ENCODE results near the gene HOXA6. TPM values are rescaled to one million over a fixed set of nuclear protein-coding genes. Genes with fewer than 3 reads are reported as not detected.

HOXA6 gene
- total and polyA plus RNA-seq, 4 experiments from 2014 or later, result not detected

DNA sequence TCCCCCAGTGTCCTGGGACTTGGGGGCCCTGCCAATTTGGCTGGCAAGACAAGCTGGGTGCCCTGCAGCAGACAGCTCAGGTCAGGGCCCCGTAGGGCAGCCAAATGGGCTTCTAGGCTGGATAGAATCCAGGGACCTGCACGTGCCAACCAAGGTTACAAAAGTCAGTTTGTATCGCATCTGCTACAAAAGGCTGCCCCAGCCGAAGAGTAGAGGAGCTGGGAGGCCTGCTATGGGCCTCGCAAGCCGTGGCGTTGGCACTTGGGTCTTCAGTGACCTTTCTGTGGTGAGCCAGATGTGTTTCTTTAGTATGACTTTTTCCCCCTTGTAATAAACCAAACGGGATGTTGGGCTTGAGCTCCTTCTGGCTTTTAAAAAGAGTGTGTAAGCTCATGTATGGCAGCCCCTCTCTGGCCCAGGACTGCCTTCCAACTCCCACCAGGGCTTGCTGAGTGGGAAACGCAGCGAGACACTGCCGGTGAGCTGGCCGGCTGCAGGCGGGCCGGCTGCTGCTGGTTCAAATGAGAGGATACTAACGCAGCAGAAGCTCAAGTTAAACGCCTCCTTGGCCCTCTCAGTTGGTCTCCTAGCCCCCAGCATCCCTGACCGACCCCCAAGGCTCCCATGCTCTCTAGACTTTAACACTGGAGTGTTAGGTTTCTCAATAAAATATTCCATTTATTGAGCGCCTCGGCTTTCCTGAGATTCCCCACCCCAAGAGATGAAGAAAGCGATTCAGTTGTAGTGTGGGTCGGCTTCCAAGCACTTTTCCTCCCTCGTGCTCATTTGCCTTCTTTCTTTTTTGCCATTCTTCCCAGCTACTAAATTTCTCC lies 29.6 kb upstream of the HOXA6 start:
- CTCF ChIA-PET (ENCODE audit: partially characterized antibody), result interaction anchor here (0.8 to 4.4 kb wide), 12 partner anchors 8 to 1284 kb away, joined by 3 to 38 read pairs (median 4); partner anchors contain the start of gene HOXA11
- H3K9me3 ChIP-seq (ENCODE audit: control insufficient read depth in 1 of 2, low read length in 2 of 2), result no peaks in the 10 kb centered on the region
- intact Hi-C loops (cut with micrococcal nuclease), result no loop called here
- peaks cover 48% of the 10 kb centered on the region for H3K27me3 ChIP-seq (ENCODE audit: insufficient read depth, low read length)
- Mint-ChIP-seq H3K4me3 (no peak overlapping the region), H3K27me3 (peaks cover 49 to 64% of the 10 kb centered on the region in 2 donors), H3K9me3 (peaks cover 0 to 3% (median 0%) of the 10 kb centered on the region in 8 donors), H3K4me1 (peaks cover 5 to 28% (median 12%) of the 10 kb centered on the region in 4 donors), H3K36me3 (peaks cover 0 to 4% of the 10 kb centered on the region in 2 donors), H3K27ac (peak overlapping the region in 1 of 7 donors; percentile 22)
- no peak overlapping the region for H3K4me3 ChIP-seq (ENCODE audit: low read length in 2 of 2)
- H3K4me1 ChIP-seq (ENCODE audit: insufficient read depth, low read length), result peaks cover 26% of the 10 kb centered on the region
- no peak overlapping the region for H3K27ac ChIP-seq (ENCODE audit: low read depth, low read length)
- DNase-seq, result no peak
- POLR2A ChIA-PET (ENCODE audit: partially characterized antibody), result interaction anchor here (1.1 kb wide), 1 partner anchor 20 kb away, joined by 3 read pairs; no protein-coding TSS in a partner anchor
- no peaks in the 10 kb centered on the region for H3K36me3 ChIP-seq (ENCODE audit: insufficient read depth, low read length)

DNA sequence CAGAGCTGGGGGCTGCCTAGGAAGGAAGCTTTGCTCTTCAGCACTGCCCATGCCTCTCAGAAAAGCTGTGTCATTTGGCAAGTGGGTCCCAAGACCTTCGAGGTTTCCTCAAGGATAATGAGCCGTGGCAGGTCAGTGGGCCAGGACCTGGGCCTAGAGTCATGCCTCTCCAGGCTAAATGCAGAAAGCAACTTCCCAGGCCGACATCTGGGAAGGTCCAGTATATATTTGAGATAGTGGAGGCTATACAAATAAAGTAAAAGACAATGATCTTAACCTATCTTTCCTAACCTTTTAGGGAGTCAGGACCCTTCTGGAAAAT lies 28.9 kb upstream of the HOXA6 start:
- Mint-ChIP-seq H3K4me3 (no peak overlapping the region), H3K9me3 (peaks cover 0 to 8% (median 2%) of the 10 kb centered on the region in 8 donors), H3K27ac (no peak overlapping the region), H3K4me1 (peaks cover 9 to 35% (median 18%) of the 10 kb centered on the region in 4 donors), H3K36me3 (peaks cover 2 to 4% of the 10 kb centered on the region in 2 donors), H3K27me3 (peaks cover 55 to 68% of the 10 kb centered on the region in 2 donors)
- H3K4me1 ChIP-seq (ENCODE audit: insufficient read depth, low read length), result peaks cover 33% of the 10 kb centered on the region
- no peak for DNase-seq
- no peak overlapping the region for H3K27ac ChIP-seq (ENCODE audit: low read depth, low read length)
- ChIA-PET CTCF (ENCODE audit: partially characterized antibody) (interaction anchor here (1.1 to 4.4 kb wide), 7 partner anchors 9 to 23 kb away, joined by 3 to 38 read pairs (median 5); partner anchors contain the start of gene HOXA11), POLR2A (ENCODE audit: partially characterized antibody) (interaction anchor here (1.1 kb wide), 1 partner anchor 20 kb away, joined by 3 read pairs; no protein-coding TSS in a partner anchor)
- H3K9me3 ChIP-seq (ENCODE audit: control insufficient read depth in 1 of 2, low read length in 2 of 2), result no peaks in the 10 kb centered on the region
- no peak overlapping the region for H3K4me3 ChIP-seq (ENCODE audit: low read length in 2 of 2)
- H3K36me3 ChIP-seq (ENCODE audit: insufficient read depth, low read length), result no peaks in the 10 kb centered on the region
- intact Hi-C loops (cut with micrococcal nuclease), result no loop called here
- H3K27me3 ChIP-seq (ENCODE audit: insufficient read depth, low read length), result peaks cover 55% of the 10 kb centered on the region

DNA sequence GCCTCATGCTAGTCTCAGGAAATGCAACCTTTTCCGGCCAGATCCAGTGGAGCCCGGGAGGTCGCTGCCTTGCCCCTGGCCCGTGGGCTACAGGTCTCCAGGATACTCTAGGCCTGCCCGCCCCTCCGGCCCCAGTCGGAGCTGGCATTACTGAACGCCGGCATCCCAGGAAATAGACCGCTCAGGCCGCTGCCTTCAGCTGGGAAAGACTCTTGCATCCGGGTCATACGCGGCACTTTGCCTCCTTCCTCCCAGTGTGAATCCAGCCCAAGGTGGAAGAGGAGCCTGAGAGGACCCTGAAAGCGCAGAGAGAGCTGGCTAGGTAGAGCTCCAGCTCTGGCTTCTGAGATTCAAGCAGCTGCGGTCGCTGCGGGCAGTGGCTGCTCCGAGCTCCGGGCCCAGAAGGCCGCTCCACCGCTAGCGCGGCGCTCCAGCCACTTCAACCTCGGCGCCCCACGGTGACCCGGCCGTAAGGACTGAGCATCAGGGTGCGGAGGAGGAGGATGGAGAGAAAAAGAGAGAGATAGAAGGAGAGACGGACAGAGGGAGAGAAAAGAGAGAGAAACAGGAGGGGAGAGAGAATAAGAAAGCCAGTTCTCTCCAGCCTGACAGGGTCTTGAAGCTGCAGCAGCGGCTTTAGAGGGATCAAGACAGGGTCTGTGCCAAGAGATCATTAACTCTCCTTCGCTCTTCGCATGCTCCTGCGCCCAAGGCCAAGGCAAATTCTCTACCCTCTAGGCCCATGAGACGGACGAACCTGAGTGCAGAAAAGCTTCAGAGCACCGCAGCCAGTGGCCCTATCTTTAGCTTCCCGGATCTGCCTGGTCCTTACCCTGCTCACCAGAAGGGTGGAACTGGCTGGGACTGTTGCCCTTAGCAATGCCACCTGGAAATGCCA lies 28.3 kb upstream of the HOXA6 start:
- H3K27me3 Mint-ChIP-seq, result peaks cover 58 to 71% of the 10 kb centered on the region in 2 donors
- ChIA-PET POLR2A (ENCODE audit: partially characterized antibody) (no interaction called here), CTCF (ENCODE audit: partially characterized antibody) (interaction anchor here (1.2 to 3.2 kb wide), 6 partner anchors 9 to 19 kb away, joined by 3 to 10 read pairs (median 5); partner anchors contain the start of genes HOXA11 and HOXA7)
- Histone ChIP-seq H3K36me3 (ENCODE audit: insufficient read depth, low read length) (no peaks in the 10 kb centered on the region), H3K4me3 (ENCODE audit: low read length in 2 of 2) (no peak overlapping the region), H3K9me3 (ENCODE audit: control insufficient read depth in 1 of 2, low read length in 2 of 2) (no peaks in the 10 kb centered on the region), H3K27ac (ENCODE audit: low read depth, low read length) (no peak overlapping the region), H3K4me1 (ENCODE audit: insufficient read depth, low read length) (peaks cover 35% of the 10 kb centered on the region), H3K27me3 (ENCODE audit: insufficient read depth, low read length) (peaks cover 61% of the 10 kb centered on the region)
- peaks cover 11 to 37% (median 19%) of the 10 kb centered on the region in 4 donors for H3K4me1 Mint-ChIP-seq
- no peak overlapping the region for H3K27ac Mint-ChIP-seq
- intact Hi-C loops (cut with micrococcal nuclease), result no loop called here
- peaks cover 0 to 10% (median 2%) of the 10 kb centered on the region in 8 donors for H3K9me3 Mint-ChIP-seq
- DNase-seq, result no peak
- H3K36me3 Mint-ChIP-seq, result peaks cover 2 to 4% of the 10 kb centered on the region in 2 donors
- peak overlapping the region in 1 of 8 donors; percentile 52 for H3K4me3 Mint-ChIP-seq

DNA sequence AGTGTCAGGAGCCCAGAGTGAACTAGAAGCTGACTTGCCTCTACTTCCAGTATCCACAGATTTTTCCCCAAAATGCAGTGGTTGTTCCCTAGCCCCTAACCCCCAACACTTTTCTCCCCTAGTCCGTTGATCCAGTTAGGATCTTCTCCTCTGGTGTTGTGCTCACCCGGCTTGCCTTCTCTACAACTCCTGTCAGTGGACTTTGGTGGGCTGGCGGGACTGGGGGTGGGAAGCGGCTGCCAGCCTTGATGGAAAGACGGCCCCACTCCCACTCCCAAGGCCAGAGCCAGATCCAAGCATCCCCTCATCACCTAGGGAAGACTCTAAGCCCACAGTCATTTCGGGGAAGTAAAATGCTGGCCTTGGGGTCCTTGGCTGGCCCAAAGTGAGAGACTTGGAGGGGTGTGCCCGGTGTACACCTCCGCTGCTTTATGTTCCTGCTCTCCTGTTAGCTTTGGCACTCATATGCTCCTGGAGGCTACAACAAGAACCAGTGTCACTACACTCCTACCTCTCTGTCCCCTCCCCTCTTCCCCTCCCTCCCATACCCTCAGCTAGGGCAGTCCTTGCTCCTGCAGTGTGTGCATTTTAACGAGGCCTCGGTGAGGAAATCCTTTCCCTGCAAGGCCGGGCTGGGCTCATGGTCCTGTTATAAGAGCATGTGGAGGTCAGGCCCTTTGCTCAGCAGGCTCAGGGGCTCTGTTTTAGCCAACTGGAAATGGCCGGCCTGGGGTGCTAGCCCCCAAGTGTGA lies 27.5 kb upstream of the HOXA6 start:
- no peak overlapping the region for H3K27ac ChIP-seq (ENCODE audit: low read depth, low read length)
- Mint-ChIP-seq H3K4me1 (peaks cover 11 to 37% (median 20%) of the 10 kb centered on the region in 4 donors), H3K4me3 (peak overlapping the region in 6 of 8 donors; percentile 34 to 81 (median 54)), H3K27ac (peak overlapping the region in 1 of 7 donors; percentile 72), H3K36me3 (peaks cover 2 to 4% of the 10 kb centered on the region in 2 donors), H3K9me3 (peaks cover 0 to 14% (median 2%) of the 10 kb centered on the region in 8 donors), H3K27me3 (peaks cover 63 to 73% of the 10 kb centered on the region in 2 donors)
- no peaks in the 10 kb centered on the region for H3K9me3 ChIP-seq (ENCODE audit: control insufficient read depth in 1 of 2, low read length in 2 of 2)
- H3K36me3 ChIP-seq (ENCODE audit: insufficient read depth, low read length), result no peaks in the 10 kb centered on the region
- DNase-seq, result no peak
- H3K4me1 ChIP-seq (ENCODE audit: insufficient read depth, low read length), result peaks cover 35% of the 10 kb centered on the region
- ChIA-PET POLR2A (ENCODE audit: partially characterized antibody) (interaction anchor here (0.9 to 1.8 kb wide), 2 partner anchors 8 to 10 kb away, joined by 3 to 9 read pairs; partner anchors contain the start of gene HOXA11), CTCF (ENCODE audit: partially characterized antibody) (interaction anchor here (1.2 to 3.2 kb wide), 4 partner anchors 12 to 21 kb away, joined by 3 to 10 read pairs (median 6); partner anchors contain the start of gene HOXA7)
- intact Hi-C loops (cut with micrococcal nuclease), result no loop called here
- H3K27me3 ChIP-seq (ENCODE audit: insufficient read depth, low read length), result peaks cover 63% of the 10 kb centered on the region
- H3K4me3 ChIP-seq (ENCODE audit: low read length in 2 of 2), result no peak overlapping the region

DNA sequence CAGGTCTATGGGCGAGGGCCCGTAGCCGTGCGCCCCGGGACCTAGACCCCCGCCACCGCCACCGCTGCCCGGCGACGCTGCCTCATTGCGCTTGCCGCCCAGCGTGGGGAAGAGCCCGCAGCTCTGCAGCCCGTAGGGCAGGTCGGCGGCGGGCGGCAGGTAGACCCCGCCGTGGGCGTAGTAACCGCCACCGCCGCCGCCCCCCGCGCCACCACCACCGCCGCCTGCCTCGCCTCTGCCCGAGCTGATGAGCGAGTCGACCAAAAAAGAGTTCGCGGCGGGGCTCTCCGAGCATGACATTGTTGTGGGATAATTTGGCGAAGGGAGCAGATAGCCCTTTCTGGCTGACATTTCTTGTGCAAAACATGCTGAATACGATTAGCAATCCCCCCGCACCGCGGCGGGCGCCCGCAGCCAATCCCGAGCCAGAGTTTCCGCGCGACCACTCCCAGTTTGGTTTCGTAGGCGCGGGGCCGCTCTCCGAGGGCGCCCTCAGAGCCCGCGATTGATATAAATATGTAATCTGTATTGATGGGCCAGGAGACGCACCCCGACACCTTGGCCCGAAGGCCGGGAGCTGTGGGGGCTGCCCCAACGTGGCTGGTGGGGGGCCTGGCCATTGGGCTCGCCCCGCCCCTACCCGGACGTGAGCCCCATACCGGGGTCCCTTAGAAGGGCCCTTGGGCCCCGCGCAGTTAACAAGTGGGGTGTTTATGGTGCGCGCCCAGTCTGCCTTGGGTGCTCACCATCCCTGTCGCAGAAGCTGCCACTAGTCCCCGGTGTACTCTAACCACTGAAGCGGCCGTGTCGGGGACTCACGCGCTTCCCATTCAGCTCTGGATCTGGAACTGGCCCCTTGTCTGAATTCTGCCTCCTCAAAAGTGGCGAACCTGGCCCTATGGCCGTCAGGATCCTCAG lies 26.6 kb upstream of the HOXA6 start, which contains the start of gene HOXA10:
HOXA10 (minus strand) TSS at position 365 of the 918 bp plus-strand sequence; CDS start at position 351, 14 bp downstream.
- H3K9me3 ChIP-seq (ENCODE audit: control insufficient read depth in 1 of 2, low read length in 2 of 2), result no peaks in the 10 kb centered on the region

More for the DNA sequence above, 26.6 kb upstream of the HOXA6 start, which contains the start of gene HOXA10:
- peak within 1 kb of the TSS in 1 of 2 donors; percentile 32 for H3K4me3 ChIP-seq (ENCODE audit: low read length in 2 of 2)
- H3K27ac ChIP-seq (ENCODE audit: low read depth, low read length), result no peak within 1 kb of the TSS
- Mint-ChIP-seq H3K4me1 (peaks cover 10 to 29% (median 15%) of the 10 kb centered on the region in 4 donors), H3K9me3 (peaks cover 0 to 12% (median 2%) of the 10 kb centered on the region in 8 donors), H3K36me3 (peaks cover 0 to 2% of the 10 kb centered on the region in 2 donors), H3K27ac (peak within 1 kb of the TSS in 2 of 7 donors; percentile 72 to 84), H3K4me3 (peak within 1 kb of the TSS; percentile 31 to 81 (median 60)), H3K27me3 (peaks cover 58 to 67% of the 10 kb centered on the region in 2 donors)
- peaks cover 60% of the 10 kb centered on the region for H3K27me3 ChIP-seq (ENCODE audit: insufficient read depth, low read length)
- H3K36me3 ChIP-seq (ENCODE audit: insufficient read depth, low read length), result no peaks in the 10 kb centered on the region
- ChIA-PET POLR2A (ENCODE audit: partially characterized antibody) (interaction anchor here (0.9 to 2.6 kb wide), 5 partner anchors 9 to 1313 kb away, joined by 3 to 9 read pairs (median 6); partner anchors contain the start of gene HOXA11), CTCF (ENCODE audit: partially characterized antibody) (interaction anchor here (1.4 to 3.2 kb wide), 4 partner anchors 13 to 1322 kb away, joined by 3 to 10 read pairs (median 4); partner anchors contain the start of gene HOXA7)
- intact Hi-C loops (cut with micrococcal nuclease), result loop anchor here (1.0 kb wide), 1 partner anchor 10 kb away; no protein-coding TSS in a partner anchor
- DNase-seq, result no peak
- H3K4me1 ChIP-seq (ENCODE audit: insufficient read depth, low read length), result peaks cover 31% of the 10 kb centered on the region
